SU-DHL-6 (cell line): ENCODE measurements around the gene CNTNAP5.

Source experiments
- H2AFZ ChIP-seq: fragments of 200-600 bp; sonication (generic); 2 replicates; pipeline ENCODE4 v1.6.1; 2014; ENCODE audit warnings: low read depth, mild to moderate bottlenecking, moderate library complexity, mixed read lengths, antibody characterized with exemption, low read length; ENCODE audit not compliant: severe bottlenecking
- H3F3A ChIP-seq: fragments of 200-600 bp; shearing (Covaris generic); 2 replicates; pipeline ENCODE4 v1.6.0; 2016; ENCODE audit warnings: antibody characterized with exemption, mild to moderate bottlenecking; ENCODE audit not compliant: insufficient read depth
- H3K27ac ChIP-seq: fragments of 200-600 bp; sonication (generic); 2 replicates; pipeline ENCODE4 v1.5.1; 2016; ENCODE audit warnings: low read depth, mild to moderate bottlenecking, low read length, moderate library complexity, mixed read lengths
- H3K27me3 ChIP-seq: fragments of 200-600 bp; sonication (generic), shearing (Covaris generic); 2 replicates; pipeline ENCODE4 v1.6.0; 2014; ENCODE audit warnings: mild to moderate bottlenecking, low read length
- H3K36me3 ChIP-seq: fragments of 200-600 bp; sonication (generic); 2 replicates; pipeline ENCODE4 v1.6.1; 2014; ENCODE audit warnings: mild to moderate bottlenecking, low read length, mixed read lengths
- H3K4me2 ChIP-seq: fragments of 300-600, 200-600 bp; shearing (Covaris generic), sonication (generic); 2 replicates; pipeline ENCODE4 v1.6.0; 2014; ENCODE audit warnings: low read length, low read depth, mild to moderate bottlenecking; ENCODE audit not compliant: poor library complexity, severe bottlenecking
- H3K4me3 ChIP-seq: fragments of 200-600 bp; sonication (generic); 2 replicates; pipeline ENCODE4 v1.5.1; 2014; ENCODE audit warnings: antibody characterized with exemption, low read length, mild to moderate bottlenecking, mixed read lengths; ENCODE audit not compliant: insufficient read depth, poor library complexity, severe bottlenecking
- H3K79me2 ChIP-seq: fragments of 200-600 bp; sonication (generic); 2 replicates; pipeline ENCODE4 v1.6.1; 2014; ENCODE audit warnings: mild to moderate bottlenecking, low read length, moderate library complexity; ENCODE audit not compliant: insufficient read depth
- H3K9ac ChIP-seq: fragments of 200-600 bp; sonication (generic); 2 replicates; pipeline ENCODE4 v1.7.0; 2014; ENCODE audit warnings: mild to moderate bottlenecking, low read length
- H3K9me2 ChIP-seq: fragments of 200-600 bp; sonication (generic); replicated peaks from 2 replicates; pipeline ENCODE4 v1.6.1; 2014; ENCODE audit warnings: low read length; ENCODE audit not compliant: insufficient read depth
- H3K9me3 ChIP-seq: fragments of 200-600 bp; sonication (generic); 2 replicates; pipeline ENCODE4 v1.6.1; 2014; ENCODE audit warnings: low read length, mixed read lengths; ENCODE audit not compliant: insufficient read depth
- H4K20me1 ChIP-seq: fragments of 200-600 bp; sonication (generic); 2 replicates; pipeline ENCODE4 v1.6.1; 2014; ENCODE audit warnings: low read depth, mild to moderate bottlenecking, antibody characterized with exemption, low read length, moderate library complexity, mixed read lengths
- EZH2phosphoT487 ChIP-seq: fragments of 200-600 bp; sonication (generic), shearing (Covaris generic); conservative IDR thresholded peaks from 2 replicates; pipeline ENCODE4 v1.6.1; 2018; ENCODE audit warnings: mild to moderate bottlenecking, antibody characterized with exemption, low read length, moderate library complexity, mixed read lengths
- TF ChIP-seq, protein P1 (sequence below): fragments of 200-600 bp; sonication (generic); IDR thresholded peaks from one replicate; pipeline ENCODE4 v1.5.1; 2017; ENCODE audit warnings: antibody characterized with exemption, mild to moderate bottlenecking, low read length, moderate library complexity; ENCODE audit not compliant: insufficient read depth, poor library complexity, severe bottlenecking

Gene CNTNAP5

DNA sequence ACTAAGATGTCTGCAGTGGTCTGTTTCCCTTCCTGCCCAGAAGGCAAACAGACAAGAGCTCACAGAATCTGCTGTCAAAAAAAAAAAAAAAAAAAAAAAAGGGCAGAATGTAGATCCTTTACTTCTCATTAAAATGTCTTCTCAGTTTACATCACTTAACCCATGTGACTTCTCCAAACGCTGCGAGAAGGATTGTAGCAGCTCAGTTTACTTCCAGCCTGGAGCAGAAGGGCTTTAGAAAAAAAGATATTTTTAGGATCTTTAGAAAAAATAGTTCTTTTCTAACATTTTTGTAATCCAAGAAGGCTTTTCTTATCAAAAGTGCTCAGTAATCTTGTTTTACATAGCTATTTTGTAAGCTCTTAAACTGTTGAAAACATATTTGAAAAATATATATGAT, 425.4 kb downstream of the CNTNAP5 start:
- Histone ChIP-seq H4K20me1 (no peaks in the 10 kb centered on the region), H3K9ac (no peak overlapping the region), H3K9me3 (no peaks in the 10 kb centered on the region), H3K79me2 (no peaks in the 10 kb centered on the region), H3K4me2 (no peak overlapping the region), H3K4me3 (no peak overlapping the region), H3K27ac (no peak overlapping the region), H3F3A (no peaks in the 10 kb centered on the region), H3K36me3 (no peaks in the 10 kb centered on the region), H2AFZ (no peak overlapping the region), H3K9me2 (no peaks in the 10 kb centered on the region), H3K27me3 (no peaks in the 10 kb centered on the region)
- TF ChIP-seq EZH2phosphoT487: no peak
- TF ChIP-seq, protein P1, sequence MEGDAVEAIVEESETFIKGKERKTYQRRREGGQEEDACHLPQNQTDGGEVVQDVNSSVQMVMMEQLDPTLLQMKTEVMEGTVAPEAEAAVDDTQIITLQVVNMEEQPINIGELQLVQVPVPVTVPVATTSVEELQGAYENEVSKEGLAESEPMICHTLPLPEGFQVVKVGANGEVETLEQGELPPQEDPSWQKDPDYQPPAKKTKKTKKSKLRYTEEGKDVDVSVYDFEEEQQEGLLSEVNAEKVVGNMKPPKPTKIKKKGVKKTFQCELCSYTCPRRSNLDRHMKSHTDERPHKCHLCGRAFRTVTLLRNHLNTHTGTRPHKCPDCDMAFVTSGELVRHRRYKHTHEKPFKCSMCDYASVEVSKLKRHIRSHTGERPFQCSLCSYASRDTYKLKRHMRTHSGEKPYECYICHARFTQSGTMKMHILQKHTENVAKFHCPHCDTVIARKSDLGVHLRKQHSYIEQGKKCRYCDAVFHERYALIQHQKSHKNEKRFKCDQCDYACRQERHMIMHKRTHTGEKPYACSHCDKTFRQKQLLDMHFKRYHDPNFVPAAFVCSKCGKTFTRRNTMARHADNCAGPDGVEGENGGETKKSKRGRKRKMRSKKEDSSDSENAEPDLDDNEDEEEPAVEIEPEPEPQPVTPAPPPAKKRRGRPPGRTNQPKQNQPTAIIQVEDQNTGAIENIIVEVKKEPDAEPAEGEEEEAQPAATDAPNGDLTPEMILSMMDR: no peak

DNA sequence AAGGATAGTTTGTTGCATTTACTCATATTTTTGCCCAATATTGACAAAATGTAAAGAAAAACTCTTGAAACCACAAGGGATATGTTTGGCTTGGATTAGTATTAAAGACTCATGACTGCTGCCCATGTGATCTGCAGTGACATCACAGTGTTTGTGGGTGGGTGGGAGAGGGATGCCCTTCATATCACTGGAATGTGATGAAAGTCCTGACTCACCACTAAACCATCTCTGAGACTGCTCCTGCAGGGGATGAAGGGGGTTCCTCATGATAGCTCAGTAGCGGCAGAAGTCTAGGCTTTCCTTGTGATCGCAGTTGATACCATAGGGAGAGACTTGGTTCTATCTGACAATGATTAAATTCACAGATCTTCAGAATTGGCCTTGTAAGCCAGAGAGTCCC, 451.2 kb downstream of the CNTNAP5 start:
- Histone ChIP-seq H3K4me3 (no peak overlapping the region), H2AFZ (no peak overlapping the region), H3K9me2 (no peaks in the 10 kb centered on the region), H4K20me1 (no peaks in the 10 kb centered on the region), H3K36me3 (no peaks in the 10 kb centered on the region), H3K9me3 (no peaks in the 10 kb centered on the region), H3K27ac (no peak overlapping the region), H3K79me2 (no peaks in the 10 kb centered on the region), H3F3A (no peaks in the 10 kb centered on the region), H3K4me2 (no peak overlapping the region), H3K27me3 (no peaks in the 10 kb centered on the region), H3K9ac (no peak overlapping the region)
- TF ChIP-seq, protein P1: no peak
- no peak for TF ChIP-seq EZH2phosphoT487

DNA sequence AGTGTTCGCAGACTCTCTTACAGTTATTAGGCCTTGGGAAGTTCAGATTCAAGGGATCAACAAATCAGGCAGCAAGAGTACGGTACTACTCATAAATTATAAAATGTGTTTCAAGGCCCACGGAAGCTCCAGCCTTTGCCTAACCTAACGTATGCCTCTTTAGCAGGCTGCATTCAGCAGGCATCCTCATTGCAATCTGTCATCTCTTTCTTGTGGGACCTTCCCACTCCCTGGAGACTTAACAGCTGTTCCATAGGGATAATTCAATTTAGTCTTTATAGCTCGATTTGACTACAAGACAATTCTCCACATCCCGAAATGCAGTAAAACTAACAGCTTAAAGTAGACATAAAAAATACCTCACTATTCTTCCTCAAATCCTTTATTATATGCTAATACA, 453.7 kb downstream of the CNTNAP5 start:
- no peak overlapping the region for H2AFZ ChIP-seq
- H3K27ac ChIP-seq: no peak overlapping the region
- no peak overlapping the region for H3K9ac ChIP-seq
- no peak overlapping the region for H3K4me2 ChIP-seq
- TF ChIP-seq, protein P1: no peak
- no peak for TF ChIP-seq EZH2phosphoT487
- no peaks in the 10 kb centered on the region for H3F3A ChIP-seq
- H3K36me3 ChIP-seq: no peaks in the 10 kb centered on the region
- no peaks in the 10 kb centered on the region for H3K27me3 ChIP-seq
- H3K9me3 ChIP-seq: no peaks in the 10 kb centered on the region
- no peaks in the 10 kb centered on the region for H4K20me1 ChIP-seq
- no peaks in the 10 kb centered on the region for H3K79me2 ChIP-seq
- H3K4me3 ChIP-seq: no peak overlapping the region
- H3K9me2 ChIP-seq: no peaks in the 10 kb centered on the region
